Umbilical cord (tissue), 2 donors: ENCODE results near the gene SRR. TPM values are rescaled to one million over a fixed set of nuclear protein-coding genes. Genes with fewer than 3 reads are reported as not detected.
"Not testable (repeated sequence)": the region's sequence is repeated elsewhere in the genome, so short reads cannot be mapped to it uniquely, and the experiment has no call there.

ENCODE experiments used
- DNase-seq: peaks from one replicate; pipeline ENCODE4 v3.0.0-alpha.2; 2015; ENCODE audit warnings: low spot score
- total RNA-seq: library from RNA; depleted of rRNA; stranded (reverse); fragments of >200 nt; gene quantifications from one replicate; pipeline ENCODE4 v1.2.3, GENCODE V29; 2014; ENCODE audit warnings: low replicate concordance; ENCODE audit not compliant: insufficient read depth

Gene SRR
- total RNA-seq: 8.2 TPM

GRCh38 chr17:2303204-2304188 lies at the start of gene SRR, which contains the start of gene SMG6:
TSS of gene SRR (plus strand) at chr17:2303950. CDS start at chr17:2315561, 11,611 bp downstream.
TSS of gene SMG6 (minus strand) at chr17:2303785. CDS start at chr17:2303720, 65 bp downstream.
- peak; percentile 95 for DNase-seq

GRCh38 chr17:2258830-2259229 lies 44.9 kb upstream of the SRR start:
- not testable (repeated sequence) for DNase-seq

DNA sequence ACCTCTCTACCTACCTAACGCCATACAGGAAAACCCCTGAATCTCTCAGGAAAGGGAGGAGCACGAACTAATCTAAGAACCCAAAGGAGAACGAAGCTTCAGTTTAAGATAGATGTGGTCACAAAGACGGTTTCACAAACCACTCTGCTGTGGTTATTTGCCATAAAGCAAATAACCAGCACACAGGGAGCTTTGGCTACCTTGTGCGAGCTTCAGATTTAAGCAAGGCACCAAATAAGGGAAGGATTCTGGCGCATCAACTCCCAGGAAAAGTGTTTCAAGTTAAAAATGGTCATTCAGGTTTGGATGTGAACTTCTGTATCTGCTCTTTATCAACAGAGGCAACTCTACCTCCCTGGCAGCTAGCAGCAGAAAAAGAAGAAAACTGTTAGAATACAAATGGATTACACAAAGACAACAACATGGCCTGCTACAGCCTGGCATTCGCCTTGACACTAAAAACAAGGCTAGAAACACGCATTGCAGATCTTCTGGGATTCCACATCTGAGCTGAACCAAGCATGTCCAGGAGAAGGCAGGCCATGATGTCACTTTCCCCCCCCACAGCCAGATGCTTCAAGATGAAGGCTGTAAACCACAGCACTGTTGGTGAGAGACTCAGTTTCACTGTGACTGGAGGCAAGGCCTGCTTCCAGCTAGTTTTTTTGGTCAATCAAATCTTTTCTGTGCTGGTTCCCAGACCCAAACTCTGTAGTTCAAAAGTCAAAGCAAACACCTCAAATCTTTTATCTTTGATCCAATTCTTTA lies 43.8 kb upstream of the SRR start:
- peak; percentile 86 for DNase-seq

DNA sequence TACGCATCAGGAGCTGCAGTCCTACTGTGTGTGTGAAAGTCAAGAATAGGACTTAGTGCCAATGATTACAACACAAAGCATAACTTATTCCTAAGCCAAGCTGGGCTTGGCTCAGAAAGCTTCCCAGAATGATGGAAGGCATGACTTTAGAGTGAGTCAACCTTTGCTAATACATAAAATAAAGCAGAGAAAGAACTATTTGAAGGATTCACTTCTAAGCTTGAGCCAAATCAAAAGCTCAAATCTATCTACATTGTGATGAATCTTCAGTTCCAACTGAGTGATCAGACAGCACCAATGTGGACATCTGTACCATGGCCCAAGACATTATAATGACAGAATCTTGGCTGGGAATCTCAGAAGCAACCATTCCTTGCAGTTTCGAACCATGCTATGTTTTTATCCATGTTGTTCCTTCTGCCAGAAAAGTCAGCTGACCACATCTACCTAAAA lies 41.6 kb upstream of the SRR start:
- peak; percentile 85 for DNase-seq

DNA sequence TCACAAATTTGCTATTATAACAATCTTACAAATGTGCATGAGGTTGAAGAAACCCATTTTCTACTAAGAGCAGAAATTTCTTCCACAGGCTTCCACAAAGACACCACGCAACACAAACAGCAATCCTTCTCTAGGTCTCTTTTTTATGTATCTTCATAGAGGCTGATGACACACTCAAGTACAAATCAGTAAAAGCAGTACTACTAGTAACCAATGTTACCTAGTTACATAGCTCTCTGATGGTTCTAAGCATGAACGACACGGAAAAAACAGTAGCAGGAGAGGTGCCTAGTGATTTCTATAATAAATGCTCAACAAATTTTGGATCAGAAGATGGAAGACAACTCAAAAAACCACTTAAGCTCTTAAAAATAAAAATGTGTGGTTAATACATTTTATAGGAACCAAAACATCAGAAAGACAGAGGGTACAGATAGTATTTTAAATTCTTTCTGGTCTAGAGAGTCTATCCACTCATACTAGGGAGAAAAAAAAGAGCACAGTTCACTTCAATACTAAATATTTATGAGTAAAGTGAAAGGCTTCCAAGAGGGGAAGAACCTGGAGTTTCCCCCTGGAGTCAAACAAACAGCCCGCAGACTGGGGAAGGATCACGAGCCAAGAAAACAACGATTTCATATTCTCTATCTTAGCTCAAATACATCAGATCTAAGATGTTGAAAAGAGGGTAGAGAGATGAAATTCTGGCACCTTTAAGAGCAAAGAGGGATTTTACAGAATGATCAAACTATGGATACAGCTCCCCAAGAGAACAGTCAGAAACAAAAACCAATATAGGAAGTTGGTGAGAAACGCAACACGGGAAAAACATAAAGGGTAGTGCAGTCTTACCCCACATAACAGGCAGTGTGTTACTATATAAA lies 40.3 kb upstream of the SRR start:
- DNase-seq: peak; percentile 19

- DNase-seq: peak; percentile 78
Observed at GRCh38 chr17:2264067-2264860, 39.5 kb upstream of the SRR start.

DNA sequence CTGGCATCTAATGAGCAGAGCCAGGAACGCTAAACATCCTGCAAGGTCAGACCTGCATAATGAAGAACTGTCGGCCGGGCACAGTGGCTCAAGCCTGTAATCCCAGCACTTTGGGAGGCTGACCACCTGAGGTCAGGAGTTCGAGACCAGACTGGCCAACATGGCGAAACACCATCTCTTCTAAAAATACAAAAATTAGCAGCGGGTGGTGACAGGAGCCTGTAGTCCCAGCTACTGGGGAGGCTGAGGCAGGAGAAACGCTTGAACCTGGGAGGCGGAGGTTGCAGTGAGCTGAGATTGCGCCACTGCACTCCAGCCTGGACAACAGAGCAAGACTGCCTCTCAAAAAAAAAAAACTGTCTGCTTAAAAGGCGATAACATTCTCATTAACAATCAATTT lies 38.6 kb upstream of the SRR start:
- not testable (repeated sequence) for DNase-seq

- no peak for DNase-seq
Observed at GRCh38 chr17:2266045-2266864, 37.5 kb upstream of the SRR start.

DNA sequence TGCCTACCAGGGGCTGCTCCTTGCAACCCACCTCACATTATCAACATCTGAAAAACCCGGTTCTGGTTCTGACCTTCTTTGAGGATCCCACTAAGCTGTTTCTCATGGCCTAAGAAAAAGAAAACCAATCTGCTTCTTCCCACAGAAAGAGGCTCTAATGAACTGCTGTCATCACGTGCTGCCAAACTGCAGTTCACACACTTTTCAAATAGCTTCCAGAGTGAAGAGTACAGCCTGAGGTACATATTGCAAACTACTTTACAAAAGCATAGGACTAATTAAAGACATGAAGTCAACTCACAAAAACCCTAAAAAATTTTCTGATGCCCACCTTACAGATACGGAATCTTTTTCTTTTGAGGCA lies 36.9 kb upstream of the SRR start:
- no peak for DNase-seq

GRCh38 chr17:2267354-2267753 lies 36.4 kb upstream of the SRR start:
- no peak for DNase-seq

DNA sequence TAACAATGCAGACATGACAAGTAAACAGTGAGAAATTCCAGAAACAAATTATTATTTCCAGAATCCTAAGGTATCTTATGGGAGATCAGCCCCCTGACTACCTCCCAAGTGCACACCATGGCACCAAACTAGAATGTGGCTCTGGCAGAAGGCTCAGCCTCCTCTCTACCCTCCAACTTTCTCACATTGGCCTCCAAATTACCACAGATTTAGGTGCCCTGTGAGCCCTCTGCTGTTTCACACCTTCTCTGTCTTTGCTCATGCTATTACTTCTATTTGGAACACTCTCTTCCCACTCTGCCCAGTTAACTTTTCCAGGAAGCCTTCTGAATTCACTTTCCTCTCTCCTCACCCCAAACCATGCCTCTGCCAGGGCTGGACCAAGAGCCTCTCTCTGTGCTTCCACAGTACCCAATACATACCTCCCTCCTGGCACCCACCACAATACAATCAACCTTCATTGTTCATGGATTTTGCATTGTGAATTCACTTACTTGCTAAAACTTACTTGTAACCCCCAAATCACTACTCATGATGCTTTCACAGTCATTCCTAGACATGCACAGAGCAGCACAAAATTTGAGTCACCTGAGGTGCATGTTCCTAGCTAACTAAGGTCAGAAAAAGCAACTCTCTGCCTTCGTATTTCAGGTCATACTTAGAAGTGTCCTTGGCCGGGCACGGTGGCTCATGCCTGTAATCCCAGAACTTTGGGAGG lies 31.6 kb upstream of the SRR start:
- no peak for DNase-seq

DNA sequence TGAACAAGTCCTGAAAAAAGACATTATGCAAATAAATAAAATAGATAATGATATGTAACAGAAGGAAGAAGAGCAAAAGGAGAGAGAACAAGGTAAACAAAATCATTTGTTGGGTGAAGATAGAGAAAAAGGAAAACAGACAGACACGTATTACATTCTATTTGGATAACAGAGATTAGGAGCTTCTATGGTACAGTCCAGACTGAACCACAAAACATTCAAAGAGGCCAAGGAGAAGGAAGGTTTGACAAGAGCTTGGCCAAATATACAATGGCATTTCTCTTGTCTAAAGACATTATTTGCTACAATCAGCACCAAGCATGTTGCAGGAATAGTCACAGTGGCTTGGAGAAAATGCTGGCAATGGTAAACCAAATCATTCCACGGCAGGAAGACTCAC lies 29.3 kb upstream of the SRR start:
- no peak for DNase-seq

- DNase-seq: no peak
Observed at GRCh38 chr17:2275722-2276121, 28.0 kb upstream of the SRR start.

- DNase-seq: no peak
Observed at GRCh38 chr17:2277429-2278170, 26.1 kb upstream of the SRR start.

DNA sequence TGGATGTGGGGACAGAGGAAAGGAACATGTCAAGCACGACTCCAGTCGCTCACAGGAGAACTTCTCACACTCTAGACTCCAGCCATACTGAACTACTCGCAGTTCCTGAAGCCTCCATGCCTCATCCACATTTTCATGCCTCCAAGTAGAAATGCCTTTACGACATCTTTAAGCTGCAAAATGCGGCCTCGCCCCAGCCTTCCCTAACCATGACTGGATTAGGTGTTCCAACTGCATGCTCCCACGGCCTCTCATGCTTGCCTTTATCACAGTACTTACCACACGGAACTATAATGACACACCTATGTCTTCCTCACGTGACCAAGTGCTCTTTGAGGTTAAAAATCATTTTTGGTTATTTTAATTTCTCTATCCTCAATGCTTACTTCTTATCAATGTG lies 24.0 kb upstream of the SRR start:
- DNase-seq: peak; percentile 37

- DNase-seq: peak; percentile 89
Observed at GRCh38 chr17:2282297-2282873, 21.4 kb upstream of the SRR start.

- DNase-seq: no peak
Observed at GRCh38 chr17:2283302-2283701, 20.4 kb upstream of the SRR start.
